A172 (cell line): ENCODE results near the gene MYL9. TPM values are rescaled to one million over a fixed set of nuclear protein-coding genes. Genes with fewer than 3 reads are reported as not detected.
"Not testable (repeated sequence)": the region's sequence is repeated elsewhere in the genome, so short reads cannot be mapped to it uniquely, and the experiment has no call there.

Experiments
- DNase-seq: peaks from one replicate; pipeline ENCODE4 v3.0.0-alpha.2; 2015; ENCODE audit warnings: low spot score
- total RNA-seq: library from RNA; depleted of rRNA; stranded (reverse); fragments of >200 nt; shearing (Covaris generic); gene quantifications from 2 replicates; pipeline ENCODE4 v1.2.3, GENCODE V29; 2014

The MYL9 gene
- total RNA-seq, 1 experiment from 2014 or later: 9.4 TPM

DNA sequence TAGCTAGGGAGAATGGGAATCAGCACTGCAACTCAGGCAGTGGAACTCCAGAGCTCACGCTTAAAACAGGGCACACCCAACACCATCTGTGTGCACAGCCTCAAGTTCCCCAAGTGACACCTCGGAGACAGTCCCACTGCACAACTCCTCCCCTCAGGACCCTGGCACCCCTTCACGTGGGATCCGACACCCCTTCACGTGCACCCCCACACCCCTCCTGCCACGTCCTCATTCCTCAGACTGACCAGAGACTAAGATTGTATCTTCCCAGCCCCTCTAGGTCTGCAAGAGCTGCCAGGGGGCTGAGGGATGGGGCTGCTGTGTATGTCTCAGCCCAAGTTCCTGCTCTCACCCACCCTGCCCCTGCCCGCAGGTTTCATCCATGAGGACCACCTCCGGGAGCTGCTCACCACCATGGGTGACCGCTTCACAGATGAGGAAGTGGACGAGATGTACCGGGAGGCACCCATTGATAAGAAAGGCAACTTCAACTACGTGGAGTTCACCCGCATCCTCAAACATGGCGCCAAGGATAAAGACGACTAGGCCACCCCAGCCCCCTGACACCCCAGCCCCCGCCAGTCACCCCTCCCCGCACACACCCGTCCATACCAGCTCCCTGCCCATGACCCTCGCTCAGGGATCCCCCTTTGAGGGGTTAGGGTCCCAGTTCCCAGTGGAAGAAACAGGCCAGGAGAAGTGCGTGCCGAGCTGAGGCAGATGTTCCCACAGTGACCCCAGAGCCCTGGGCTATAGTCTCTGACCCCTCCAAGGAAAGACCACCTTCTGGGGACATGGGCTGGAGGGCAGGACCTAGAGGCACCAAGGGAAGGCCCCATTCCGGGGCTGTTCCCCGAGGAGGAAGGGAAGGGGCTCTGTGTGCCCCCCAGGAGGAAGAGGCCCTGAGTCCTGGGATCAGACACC is 7.6 kb downstream of the MYL9 start:
- no peak for DNase-seq

DNA sequence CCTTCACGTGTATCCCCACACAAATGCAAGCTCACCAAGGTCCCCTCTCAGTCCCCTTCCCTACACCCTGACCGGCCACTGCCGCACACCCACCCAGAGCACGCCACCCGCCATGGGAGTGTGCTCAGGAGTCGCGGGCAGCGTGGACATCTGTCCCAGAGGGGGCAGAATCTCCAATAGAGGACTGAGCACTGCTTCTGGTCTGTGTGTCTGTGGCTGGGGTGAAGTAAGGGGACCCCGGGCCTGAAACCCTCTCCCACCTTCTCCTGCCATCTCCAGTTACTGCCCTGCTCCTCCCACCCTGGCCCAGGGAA is 8.3 kb downstream of the MYL9 start:
- DNase-seq: no peak

DNA sequence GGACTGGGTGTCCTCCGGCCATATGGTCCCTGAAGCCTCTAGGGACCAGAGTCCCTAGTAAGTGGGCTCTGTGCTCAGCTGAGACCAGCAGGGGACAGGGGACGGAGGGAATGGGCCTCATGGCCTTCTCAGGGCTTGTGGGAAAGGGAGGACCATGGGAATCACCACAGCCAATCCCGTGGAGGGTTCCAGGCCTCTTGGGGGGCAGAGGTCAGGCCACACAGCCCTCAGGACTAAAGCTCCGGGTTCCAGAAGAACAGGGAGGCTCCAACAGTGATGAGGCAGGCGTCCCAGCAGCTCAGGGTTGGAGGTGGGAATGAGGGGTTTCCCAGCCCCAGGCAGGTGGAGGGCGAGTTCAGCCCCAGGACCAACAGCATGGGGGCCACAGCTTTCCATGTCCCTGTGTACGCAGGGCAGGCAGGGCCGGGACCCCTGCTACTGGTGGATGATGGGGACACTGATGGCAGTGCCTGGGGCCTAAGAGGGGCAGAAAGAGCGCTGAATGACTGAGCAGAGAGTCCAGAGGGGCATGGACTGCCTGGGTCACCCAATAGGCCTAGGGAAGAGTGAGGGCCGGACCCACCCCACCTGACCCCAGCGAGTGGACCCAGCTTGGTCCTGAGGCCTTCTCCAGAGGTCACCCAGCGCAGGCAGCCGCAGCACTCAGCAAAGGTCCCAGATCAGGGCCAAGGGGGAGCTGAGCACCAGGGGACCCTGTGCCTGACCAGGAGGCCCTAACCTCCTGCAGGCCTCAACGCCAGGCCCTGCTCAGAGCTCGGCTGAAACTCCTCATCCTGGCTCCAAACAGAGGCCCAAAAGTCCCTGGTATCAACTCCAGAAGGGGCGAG is 8.8 kb downstream of the MYL9 start:
- DNase-seq: no peak

DNA sequence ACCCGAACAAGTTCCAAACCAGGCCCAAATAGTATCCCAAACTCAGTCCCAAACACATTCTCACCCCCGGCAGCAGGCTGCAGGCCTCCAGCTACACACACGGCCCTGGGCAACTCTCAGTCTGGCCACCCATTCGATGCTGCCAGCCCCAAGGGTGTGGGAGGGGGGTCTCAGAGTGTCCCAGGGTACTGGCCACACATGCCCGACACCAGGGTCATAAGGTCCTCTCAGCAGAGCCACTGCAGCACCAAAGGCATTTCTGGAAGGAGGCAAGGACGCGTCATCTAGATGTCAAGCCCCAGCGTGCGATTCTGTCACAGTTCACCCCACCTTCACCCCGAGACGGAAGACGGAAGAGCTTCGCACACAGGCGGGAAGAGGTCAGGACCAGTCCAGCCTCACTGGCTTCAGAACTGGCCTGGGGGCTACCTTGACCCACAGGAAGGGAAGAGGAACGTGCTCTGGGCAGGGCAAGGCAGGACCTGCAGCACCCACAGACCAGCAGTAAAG is 9.5 kb downstream of the MYL9 start:
- no peak for DNase-seq

DNA sequence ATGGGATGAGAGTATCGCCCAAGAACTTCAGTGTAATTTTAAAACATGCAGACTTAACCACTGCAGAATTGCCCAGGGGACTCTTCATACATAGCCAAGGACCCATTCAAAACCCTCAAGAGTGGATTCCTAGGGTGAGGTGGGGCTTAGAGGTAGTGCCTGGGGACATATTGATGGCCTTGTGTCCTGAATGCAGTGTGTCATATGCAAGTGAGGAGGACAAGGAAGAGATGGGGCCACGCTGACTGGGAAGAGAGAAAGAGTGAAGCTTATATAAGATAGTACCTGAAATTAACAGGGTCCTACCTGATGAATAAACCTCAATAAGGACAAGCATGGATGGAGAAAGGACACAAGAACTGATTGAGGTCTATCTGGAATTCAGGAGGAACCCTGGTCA is 13.9 kb downstream of the MYL9 start:
- DNase-seq: no peak

DNA sequence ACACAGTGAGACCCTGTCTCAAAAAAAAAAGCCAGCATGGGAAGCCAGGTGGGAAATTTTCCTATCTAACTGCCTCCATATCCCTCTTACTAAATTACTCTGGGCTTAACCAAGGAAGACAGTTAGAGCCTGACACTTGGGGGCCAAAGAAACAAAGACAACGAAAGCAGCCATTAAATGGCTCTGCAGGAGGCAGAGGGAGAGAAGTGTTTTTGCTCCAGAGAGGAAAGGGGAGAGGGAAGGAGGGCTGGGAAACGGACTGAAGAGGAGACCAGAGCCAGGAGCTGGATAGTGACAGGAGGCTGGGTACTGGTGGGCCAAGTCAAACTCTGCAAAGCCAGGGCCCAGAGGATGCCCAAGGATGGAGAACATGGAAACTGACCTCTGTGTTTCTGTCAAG is 21.4 kb downstream of the MYL9 start:
- DNase-seq: no peak

DNA sequence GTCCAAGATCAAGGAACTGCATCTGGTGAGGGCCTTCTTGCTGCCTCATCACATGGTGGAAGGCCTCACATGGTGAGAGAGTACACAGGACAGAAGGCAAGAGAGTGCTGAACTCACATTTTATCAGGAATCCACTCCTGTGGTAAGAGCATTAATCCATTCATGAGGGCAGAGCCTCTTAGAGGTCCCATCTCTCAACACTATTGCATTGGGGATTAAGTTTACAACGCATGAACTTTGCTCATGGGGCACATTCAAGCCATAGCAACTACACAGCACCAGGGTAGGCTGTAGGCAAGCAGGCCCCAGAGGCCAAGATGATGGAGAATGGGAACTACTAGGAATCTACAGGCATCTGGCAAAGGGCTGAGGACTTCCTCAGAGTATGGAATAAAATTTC is 22.1 kb downstream of the MYL9 start:
- no peak for DNase-seq

DNA sequence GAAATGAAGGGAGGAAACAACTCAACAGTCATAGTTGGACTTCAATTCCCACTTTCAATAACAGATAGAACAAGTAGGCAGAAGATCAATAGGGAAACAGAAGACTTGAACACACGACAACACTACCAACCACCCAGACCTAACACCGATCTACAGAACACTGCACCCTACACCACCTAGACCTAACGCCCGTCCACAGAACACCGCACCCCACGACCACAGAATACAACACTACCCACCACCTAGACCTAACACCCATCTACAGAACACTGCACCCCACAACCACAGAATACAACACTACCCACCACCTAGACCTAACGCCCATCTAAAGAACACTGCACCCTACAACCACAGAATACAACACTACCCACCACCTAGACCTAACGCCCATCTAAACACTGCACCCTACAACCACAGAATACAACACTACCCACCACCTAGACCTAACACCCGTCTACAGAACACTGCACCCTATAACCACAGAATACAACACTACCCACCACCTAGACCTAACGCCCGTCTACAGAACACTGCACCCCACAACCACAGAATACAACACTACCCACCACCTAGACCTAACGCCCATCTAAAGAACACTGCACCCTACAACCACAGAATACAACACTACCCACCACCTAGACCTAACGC is 22.9 kb downstream of the MYL9 start:
- DNase-seq: not testable (repeated sequence)

DNA sequence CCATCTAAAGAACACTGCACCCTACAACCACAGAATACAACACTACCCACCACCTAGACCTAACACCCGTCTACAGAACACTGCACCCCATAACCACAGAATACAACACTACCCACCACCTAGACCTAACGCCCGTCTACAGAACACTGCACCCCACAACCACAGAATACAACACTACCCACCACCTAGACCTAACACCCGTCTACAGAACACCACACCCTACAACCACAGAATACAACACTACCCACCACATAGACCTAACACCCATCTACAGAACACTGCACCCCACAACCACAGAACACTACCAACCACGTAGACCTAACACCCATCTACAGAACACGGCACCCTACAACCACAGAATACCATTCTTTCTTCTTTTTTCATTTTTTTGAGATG is 23.4 kb downstream of the MYL9 start:
- not testable (repeated sequence) for DNase-seq

DNA sequence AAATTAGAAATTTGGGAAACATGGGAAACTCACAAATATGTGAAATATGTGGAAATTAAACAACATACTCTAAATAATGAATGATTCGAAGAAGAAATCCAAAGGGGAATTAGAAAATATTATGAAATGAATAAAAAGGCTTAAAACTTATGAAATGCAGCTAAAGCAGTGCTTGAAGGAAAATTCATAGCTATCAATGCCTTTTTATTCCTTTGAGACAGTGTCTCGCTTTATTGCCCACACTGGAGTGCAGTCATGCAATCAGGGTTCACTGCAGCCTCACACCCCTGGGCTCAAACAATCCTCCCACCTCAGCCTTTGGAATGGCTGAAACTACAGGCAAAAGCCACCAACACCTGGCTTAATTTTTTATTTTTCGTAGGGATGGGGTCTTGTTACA is 24.2 kb downstream of the MYL9 start:
- DNase-seq: no peak

DNA sequence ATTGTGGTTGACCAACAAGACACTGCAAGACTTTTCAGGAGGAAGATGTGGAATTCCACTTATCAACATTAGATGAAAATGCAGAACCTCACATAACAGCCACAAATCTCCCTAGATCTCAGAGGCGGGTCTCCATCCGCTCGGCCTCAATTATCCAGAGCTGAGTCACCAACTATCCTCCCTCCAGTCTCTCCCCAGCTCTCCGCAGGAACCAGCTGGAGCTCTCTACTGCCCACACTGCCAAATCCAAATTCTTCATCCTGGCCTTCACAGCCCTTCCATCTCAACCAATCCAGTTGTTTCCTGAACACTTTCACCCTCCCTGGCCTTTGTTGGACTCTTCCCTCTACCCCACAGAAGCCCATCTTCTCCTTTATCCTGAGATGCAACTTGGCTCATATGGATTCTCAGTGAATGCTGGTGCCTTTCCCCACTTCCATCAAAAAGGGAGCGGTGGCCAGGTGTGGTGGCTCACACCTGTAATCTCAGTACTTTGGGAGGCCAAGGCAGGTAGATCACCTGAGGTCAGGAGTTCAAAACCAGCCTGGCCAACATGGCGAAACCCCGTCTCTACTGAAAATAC is 28.6 kb downstream of the MYL9 start:
- DNase-seq: peak; percentile 85

DNA sequence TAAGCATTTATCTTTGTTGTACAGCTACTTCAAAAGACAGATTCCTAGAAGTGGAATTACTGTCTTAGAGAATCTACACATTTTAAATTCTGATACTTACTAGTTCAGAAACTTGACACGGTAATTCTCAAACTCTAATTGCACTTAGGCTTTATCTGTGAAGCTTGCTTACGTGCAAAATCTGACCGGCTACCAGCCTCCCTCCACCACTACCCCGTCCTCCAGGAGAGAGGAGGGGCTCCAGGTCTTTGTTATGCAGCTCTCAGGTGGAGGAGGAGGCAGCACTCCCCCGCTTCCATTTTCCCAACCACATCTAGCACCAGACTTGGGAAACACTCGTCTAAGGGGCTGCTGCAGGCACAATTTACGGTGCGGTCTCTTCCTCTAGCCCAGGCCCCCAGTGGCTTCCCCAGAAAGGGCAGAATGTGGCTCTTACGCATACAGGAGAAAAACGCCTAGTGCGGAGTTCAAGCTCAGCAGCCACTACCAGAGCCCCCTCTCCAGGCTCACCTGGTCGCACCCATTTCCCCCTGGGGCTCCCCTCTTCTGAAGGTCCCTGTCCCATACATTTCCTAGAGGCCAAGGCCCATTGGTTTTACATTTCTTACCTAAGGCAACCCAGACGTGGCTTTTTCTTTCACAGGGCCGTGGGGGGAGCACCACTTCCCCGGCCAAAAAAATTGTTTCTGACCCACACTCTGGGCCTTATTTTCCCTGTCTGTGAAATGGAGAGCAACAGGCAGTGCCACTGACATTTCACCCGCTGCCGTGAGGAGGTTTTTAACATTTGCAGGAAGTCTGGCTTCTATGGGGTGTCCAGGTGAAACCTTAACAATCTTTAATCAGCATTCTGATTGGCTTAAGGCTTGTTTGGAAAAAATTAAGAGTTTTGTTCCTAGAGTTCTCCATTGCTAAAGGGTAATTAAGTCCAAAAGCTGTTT is 30.5 kb downstream of the MYL9 start:
- DNase-seq: no peak

DNA sequence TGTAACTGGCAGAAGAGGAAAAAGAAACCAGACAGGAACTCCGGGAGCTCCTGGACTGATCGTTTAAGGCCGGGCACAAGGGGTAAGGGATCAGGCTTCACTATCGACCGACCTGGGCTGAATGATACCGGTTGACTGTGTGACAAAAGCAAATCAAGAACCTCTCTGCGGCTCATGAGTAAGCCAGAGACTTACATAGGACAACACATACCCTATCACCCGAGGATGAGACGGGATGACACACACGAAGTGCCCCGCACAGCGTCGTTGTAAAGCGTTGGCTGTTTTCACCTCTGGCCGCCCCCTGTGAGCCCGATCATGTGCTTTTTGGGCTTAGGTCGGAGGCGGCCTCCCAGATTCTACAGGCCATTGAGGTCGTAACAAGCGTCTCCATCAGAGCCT is 31.4 kb downstream of the MYL9 start:
- no peak for DNase-seq

DNA sequence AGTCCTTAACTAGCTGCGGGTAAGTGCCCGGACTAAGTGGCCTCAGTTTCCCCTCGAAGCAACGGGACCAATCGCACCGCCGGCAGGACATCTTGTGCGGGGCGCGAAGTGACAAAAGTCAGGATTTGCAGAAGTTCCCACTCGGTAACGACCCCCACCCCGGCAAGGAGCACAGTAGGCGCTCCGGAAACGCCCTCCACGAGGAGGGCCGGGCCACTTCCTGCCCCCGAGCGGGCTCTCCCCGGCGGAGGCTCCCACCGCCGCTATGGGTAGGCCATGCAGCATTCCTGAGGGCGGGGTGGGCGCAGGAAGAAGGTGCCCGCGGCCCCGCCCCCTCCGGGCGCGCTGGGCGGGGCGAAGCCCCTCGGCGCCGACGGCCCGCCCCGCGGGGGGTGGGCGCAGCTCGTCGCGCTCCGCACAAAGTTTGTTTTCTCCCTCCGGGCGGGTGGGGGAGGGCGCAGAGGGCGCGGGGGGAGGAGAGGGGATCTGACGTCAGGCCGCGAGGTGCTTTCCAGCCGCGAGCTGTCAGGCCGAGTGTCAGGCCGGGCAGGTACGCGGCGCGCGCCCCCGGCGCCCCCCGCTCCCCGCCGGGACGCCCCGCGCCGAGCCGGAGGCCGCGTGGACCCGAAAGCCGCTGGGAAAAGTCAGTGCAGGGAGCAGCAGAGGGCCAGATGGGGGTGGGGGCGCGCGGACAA is 31.9 kb downstream of the MYL9 start, which contains the start of gene TGIF2:
Gene TGIF2, plus strand, starts transcription at position 495 of the 695 bp plus-strand sequence. CDS start 5,178 bp downstream, outside the sequence.
- DNase-seq: peak; percentile 82

DNA sequence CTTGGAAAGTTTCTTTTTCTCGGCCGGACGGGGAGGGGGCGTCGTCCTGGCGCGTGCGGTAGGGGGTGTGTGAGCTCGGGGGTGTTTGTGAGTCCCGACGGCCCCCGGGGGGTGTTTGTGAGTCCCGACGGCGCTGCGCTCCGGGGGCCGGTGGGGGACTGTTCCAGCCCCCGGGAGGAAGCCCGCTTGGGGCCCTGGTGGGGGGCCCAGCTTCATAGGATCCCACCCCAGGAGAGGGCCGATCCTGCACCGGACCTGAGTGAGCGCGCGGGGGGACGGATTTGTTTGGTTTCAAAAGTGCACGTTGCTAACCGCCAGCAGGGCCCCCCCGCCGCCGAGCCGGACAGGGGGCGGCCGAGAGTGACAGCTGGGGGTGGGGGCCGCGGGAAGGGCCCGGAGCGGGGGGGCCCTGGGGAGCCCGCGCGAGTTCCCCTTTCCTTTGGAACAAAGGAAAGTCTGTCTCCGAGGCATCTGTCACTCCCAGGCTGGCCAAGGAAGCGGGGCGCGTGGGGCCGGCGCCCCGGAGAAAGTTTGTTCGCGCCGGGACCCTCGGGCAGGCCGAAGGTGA is 32.6 kb downstream of the MYL9 start:
- DNase-seq: no peak

DNA sequence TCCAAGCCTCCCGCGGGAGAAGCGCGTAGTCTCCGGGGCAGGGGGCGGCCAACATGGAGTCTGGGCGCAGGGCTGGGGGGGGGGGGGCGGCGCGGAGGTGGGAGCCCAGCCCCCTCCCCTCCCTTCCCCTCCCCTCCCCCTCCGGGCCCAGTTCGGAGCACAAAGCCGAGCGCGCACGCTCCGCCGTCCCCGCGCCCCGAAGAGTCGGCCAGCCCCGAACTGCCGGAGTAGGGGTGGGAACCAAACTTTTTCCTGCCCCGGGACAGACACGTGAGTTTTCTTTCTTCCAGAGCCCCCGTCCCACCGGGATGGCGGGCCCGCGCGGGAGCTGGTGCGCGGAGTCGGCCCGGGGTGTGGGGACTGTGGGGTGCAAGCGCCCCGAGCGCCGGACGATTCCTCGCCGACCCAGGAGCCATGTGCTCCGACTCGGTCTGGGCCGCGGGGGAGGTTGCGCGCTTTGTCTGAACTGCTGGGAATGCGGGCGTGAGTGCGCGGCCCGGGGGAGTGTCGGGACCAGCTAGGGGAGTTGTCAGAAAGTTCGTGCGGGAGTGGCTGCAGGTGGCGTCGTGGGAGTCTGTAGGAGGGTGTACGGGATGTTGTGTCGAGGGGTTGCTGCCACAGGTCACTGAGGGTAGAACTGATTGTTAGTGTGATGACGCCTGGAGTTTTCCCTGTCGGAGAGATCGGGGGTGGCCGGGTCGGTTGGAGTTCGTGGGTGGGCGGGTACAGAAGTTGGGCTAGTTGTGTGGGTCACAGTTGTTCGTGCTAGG is 33.2 kb downstream of the MYL9 start:
- no peak for DNase-seq

DNA sequence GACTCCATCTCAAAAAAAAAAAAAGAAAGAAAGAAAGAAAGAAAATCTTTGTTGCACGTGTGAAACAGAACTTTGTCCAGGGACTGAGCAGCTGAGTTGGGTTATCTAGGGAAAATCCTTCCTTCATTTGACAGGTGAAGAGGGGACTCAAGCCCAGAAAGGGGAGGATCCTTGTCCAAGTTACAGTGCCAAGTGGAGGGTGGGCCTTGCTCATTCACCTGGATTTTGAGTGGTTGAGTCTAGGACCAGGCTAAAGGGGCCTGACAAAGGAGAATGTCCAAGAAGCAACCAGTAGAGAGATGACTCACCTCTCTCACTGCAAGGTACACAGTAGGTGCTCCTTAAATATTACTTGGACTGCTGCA is 34.7 kb downstream of the MYL9 start:
- DNase-seq: no peak

DNA sequence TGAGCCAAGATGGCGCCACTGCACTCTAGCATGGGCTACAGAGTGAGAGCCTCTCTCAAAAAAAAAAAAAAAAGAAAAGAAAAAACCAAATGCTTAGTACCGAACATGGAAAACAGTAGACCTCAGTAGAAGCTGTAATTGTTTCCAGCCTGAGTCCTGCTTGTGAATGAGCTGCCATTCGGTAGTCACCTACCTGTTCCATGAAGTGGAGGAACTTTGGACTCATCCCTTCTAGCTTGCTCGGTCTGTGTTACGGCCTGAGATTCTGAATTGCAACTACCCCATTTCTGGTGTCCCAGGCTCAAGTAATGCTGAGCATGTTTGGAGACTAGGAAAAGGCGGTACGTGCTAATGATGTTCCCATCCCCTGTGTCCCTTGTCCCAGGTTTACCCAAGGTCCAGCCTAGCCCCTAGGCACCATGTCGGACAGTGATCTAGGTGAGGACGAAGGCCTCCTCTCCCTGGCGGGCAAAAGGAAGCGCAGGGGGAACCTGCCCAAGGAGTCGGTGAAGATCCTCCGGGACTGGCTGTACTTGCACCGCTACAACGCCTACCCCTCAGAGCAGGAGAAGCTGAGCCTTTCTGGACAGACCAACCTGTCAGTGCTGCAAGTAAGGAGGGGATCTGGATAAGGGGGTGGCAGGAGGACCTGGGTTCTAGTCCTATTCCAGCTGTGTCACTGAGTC is 37.2 kb downstream of the MYL9 start:
- no peak for DNase-seq
